ENCODE measurements around the gene PSD2.

Gene PSD2

GRCh38 chr5:139814191-139814601 lies 18.6 kb downstream of the PSD2 start:
- no peak for DNase-seq

GRCh38 chr5:139814704-139815280 lies 19.2 kb downstream of the PSD2 start:
- DNase-seq = no peak

DNA sequence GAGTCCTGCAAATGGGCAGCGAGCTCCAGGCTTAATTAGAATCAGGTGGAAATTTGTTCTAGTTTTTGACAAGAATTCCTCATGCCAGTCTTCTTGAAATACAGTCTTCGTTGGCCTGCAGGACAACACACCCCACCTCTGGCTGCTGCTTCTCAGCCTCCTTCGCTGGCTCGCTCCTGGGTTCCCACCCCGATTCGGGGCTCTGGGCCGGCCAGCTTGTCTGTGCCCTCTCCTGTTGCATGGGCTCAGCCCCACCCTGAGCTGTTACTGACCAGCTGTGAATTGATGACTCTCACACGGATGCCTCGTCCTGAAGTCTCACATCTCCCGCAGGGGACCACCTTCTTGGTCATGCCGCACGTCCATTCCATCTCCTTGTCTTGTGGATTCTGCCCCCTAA lies 21.0 kb downstream of the PSD2 start:
- no peak for DNase-seq

- DNase-seq = no peak
These were observed 21.8 kb downstream of the PSD2 start for GRCh38 chr5:139817362-139817761.

- DNase-seq = no peak
These were observed 22.4 kb downstream of the PSD2 start for GRCh38 chr5:139817970-139818369.

- DNase-seq = no peak
These were observed 24.5 kb downstream of the PSD2 start for GRCh38 chr5:139820130-139820529.

GRCh38 chr5:139820606-139821005 lies 25.0 kb downstream of the PSD2 start:
- no peak for DNase-seq

DNA sequence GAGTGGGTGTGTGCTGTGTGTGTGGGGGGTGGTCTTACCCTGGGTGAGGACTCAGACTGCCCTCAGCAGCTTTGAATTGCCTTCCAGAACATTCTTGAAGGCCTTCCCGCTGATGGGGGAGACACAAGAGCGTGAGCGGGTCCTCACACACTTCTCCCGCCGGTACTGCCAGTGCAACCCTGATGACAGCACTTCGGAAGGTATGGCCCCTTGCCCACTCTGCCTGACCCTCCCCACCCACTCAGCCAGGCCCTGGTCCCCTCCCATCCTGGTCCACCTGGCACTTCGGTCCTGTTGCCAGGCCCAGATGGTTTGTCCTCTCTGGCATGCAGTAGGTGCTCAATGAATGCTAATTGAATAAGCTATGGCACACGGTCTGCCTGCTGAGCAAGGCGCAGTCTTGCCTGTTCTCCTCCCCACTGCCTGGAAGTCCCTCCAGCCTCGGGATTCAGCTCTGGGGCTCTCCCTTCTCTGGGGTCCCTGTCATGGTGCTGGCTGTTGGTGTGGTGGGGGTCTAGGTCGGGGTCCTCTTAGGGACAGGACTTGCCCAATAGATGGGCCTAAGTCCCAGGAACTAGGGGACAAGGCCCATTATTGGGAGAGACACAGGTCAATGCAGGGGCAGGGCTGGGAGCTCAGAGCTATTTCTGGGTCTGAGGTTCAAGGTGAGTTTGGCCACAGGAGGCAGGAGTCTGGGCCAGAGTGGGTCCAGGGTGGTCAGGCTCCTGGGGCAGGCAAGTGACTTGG lies 26.4 kb downstream of the PSD2 start:
- DNase-seq = no peak

DNA sequence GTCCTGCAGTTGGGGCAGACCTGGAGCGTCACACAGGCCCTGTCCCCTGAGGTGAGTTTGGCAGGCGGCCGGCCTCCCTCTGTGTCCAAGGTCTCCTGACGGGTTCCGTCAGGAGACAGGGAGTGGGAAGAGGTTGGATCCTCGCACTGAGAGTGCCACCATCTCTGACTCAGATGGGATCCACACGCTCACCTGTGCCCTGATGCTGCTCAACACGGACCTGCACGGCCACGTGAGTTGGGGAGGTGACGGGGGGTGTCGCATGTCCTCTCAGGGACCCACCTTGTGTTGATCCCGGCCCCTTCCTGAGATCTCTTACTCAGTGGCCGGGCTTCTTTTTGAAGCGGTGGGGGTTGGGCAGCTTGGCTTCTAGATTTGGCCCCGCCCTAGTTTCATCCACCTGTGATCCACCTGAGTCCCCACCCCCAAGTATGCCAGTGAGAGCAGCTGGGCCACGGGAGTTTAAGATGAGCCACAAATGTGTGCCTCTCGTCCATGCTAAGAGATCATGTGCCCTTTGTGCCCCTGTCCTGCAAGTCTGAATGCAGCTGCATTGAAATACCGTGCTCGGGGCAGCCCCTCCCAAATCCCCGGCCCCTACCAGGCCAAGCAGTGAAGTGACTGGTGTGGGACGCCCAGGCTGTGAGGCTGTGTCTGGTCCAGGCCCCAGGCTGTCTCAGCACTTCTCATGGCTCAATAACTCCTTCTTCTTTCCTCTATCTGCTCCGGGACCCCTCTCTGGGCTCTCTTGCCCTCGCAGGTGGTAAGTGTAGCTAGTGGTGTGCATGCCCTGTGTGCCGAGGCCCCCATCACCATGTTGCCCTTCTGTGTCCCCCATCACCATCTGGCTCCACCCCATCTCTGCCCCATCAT lies 27.2 kb downstream of the PSD2 start:
- no peak for DNase-seq

GRCh38 chr5:139823757-139824355 lies 28.2 kb downstream of the PSD2 start:
- DNase-seq = no peak

GRCh38 chr5:139825690-139826089 lies 30.1 kb downstream of the PSD2 start:
- no peak for DNase-seq

DNA sequence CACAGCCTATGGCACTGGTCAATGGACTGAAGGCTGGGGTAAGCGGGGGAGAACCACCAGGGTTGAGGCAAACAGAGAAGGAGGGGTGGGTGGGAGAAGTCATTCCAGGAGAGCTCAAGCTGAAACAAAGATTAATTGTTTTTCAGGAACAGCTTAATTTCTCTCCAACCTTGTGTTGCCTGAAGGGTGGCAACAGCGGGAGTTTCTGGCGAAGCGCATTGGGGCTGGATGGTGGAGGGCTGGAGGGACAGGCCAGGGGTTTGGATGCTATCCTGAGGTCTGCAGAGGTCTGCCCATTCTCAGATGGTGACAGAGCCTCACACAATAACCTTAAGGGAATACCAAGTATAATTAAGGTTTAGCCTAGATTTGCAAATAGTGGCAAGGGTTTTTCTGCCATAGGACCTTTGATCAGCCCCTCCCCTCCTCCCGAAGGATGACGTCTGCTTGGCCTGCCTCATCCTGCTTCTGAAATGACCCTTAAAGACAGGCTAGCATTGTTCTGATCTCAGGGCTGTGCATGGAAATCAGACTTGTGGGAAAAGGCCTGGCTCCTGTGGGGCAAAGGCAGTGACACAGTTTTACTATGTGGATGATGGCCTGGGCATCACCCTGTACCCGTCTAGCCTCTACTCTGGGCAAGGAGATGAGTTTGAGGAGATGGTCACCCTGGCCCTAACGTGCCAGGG lies 32.7 kb downstream of the PSD2 start:
- no peak for DNase-seq

GRCh38 chr5:139829471-139829870 lies 33.9 kb downstream of the PSD2 start:
- DNase-seq = no peak

DNA sequence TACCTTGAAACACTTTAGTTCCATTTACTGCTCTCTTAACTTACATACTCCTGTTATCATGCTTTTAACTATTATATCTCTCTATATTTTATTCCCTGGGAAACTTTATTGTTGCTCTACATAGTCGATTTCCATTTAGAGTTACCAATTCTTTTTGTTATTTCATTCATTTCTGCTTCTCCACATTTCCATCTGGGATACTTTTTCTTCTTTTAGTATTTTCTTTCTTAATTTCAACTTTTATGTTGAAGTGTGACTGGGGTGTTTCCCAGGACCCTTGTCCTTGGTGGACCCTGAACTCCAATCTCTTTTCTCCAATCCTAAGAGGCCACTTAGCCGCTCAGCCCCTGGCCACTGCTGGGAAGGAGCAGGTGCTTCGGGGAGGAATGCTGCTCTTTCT lies 36.0 kb downstream of the PSD2 start:
- DNase-seq = no peak

- DNase-seq = no peak
These were observed 37.9 kb downstream of the PSD2 start for GRCh38 chr5:139833525-139833924.

GRCh38 chr5:139835656-139836055 lies 40.0 kb downstream of the PSD2 start:
- DNase-seq = no peak

DNA sequence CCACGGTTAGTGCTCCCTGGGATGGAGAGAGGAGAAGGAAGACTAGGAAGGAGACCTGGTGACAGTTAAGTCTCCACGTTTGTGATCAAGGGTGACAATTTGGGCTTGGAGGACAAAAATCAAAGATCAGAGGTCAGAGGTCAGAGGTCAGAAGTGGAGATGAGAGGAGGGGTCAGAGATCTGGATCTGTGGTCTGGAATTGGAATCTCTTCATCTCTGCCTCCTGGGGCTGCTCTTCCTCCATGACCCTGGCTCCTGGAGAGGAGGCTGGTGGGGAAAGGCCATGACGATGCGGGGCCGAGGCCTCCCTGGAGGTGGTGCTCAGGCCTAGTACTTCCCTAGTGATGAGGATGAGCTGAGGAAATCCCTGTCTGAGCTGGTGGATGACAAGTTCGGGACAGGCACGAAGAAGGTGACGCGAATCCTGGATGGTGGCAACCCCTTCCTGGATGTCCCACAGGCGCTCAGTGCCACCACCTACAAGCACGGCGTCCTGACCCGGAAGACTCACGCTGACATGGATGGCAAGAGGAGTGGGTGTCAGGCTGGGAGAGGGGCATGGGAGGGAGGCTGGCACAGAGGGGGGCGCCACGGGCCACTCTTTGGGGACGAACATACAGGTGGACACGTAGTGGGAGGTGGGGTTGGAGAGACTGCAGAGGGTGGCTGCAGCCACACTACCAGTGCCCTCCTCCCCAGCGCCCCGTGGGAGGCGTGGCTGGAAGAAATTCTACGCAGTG lies 41.0 kb downstream of the PSD2 start:
- no peak for DNase-seq

- DNase-seq = no peak
These were observed 42.2 kb downstream of the PSD2 start for GRCh38 chr5:139837711-139838380.

GRCh38 chr5:139838381-139839197 lies 43.0 kb downstream of the PSD2 start:
- no peak for DNase-seq

DNA sequence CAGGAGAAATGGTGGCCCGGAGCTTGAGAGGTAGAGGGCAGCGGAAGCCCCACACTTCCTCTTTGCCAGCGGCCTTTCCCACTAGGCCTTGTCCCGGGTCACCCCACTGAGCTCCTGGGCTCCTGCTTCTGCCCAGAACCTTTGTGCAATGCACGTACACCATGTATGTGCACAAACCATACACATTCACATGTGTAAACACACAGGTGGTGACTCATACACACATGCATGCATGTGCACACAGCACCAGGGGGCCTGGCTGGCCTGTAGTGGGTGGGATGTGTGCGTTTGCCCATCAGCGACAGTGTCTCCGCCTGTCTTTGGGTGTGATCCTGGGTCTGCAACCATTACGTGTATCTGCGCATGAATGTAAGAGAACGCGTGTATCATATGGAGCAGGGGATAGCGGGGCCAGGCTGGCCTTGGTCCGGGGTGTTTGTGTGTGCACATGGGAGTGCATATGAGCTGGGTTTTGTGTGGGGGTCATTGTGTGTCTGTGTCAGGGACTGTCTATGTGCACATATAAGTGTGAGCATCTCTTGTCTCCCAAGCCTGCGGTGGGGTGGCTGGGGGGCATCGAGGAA lies 43.7 kb downstream of the PSD2 start:
- DNase-seq = no peak
